HG02970 (cell line): ENCODE data around the gene SIGLEC9.
"Not testable (repeated sequence)": the region's sequence is repeated elsewhere in the genome, so short reads cannot be mapped to it uniquely, and the experiment has no call there.

Experiments
- ATAC-seq: cut with Tn5 transposase; IDR thresholded peaks from one replicate; pipeline ENCODE4 v1.9.1; 2021; ENCODE audit warnings: mild to moderate bottlenecking, moderate library complexity, moderate number of reproducible peaks; ENCODE audit not compliant: unreplicated experiment, low FRiP score

SIGLEC9 gene

DNA sequence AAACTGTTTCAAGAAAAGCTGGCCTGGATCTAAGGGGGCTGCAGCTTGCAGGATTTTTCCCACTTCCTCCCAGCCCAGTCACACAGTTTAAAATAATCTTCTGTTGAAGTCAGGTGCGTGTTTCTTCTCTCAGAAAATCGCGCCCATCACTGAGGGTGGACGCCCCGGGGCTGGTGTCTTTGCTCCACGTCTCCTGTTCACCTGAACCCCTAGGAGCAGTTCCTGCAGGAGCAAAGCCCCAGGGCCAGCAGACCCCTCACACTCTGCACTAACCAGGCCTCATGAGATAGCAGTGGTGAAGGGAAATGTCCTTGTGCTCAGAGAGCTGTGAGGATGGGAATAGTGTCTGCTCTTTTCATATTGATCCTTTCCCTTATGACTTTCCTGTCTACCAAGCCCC, 16.5 kb downstream of the SIGLEC9 start:
- no peak for ATAC-seq

DNA sequence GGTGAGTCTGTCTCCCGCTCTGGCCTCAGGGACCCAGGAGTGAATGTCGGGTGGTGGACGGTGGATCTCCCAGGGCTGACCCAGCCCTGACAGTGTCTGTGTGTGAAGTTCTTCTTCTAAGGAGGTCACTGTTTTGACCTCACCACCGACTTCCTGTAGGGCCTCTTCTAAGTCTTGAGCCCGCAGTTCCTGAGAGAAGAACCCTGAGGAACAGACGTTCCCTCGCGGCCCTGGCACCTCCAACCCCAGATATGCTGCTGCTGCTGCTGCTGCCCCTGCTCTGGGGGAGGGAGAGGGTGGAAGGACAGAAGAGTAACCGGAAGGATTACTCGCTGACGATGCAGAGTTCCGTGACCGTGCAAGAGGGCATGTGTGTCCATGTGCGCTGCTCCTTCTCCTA, 17.4 kb downstream of the SIGLEC9 start, which contains the start of gene SIGLEC7:
Gene SIGLEC7 (plus strand): TSS at position 183 of the 400 bp plus-strand sequence. CDS start 69 bp downstream, at position 252.
- ATAC-seq, result no peak

DNA sequence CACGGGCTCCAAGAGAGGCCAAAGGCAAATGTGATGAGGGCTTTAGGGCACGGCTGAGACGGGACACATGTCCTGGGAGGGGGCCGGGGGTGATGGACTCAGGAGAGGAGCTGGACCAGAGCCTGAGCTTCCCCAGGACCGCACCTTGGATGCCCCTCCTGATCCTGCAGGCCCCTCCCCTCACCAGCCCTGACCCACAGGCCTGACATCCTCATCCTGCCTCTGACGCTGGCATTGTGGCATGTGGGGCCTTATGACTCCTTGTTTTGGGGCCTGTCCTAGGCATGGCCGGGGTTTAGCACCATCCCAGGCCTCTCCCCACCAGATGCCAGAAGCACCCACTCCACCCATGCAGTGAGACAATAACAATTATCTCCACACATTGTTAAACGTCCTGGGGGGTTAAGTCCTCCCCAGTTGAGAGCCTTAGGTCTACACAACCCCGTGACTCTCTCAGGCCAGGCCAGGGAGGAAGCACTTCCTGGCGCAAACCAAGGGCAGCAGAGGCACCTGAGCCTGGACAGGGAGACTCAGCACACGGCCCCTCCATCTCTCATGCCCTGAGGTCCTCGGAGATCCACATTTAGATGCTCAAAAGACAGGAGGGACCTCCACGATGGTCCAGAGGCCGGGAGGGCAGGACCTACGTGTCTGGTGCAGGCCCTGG, 18.2 kb downstream of the SIGLEC9 start:
- ATAC-seq, result not testable (repeated sequence)

DNA sequence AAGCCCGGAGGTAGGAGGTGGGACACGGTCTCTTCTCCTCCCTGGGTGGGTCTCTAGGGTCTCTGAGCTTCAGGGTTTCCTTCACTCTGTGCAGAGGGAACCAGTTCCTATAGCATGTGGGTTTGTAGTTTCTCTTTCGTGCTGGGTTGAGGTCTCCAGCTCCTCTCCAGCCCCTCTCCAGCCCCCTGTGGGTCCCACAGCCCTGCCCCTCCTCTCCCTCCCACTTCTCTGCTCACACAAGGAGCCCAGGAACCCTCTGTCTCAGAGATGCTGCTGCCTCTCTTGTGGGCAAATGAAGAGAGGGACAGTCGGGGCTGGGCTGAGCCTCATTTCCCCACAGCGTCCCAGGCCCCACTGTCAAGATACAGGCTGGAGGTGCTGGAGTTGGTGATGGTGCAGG, 18.8 kb downstream of the SIGLEC9 start:
- ATAC-seq, result no peak

DNA sequence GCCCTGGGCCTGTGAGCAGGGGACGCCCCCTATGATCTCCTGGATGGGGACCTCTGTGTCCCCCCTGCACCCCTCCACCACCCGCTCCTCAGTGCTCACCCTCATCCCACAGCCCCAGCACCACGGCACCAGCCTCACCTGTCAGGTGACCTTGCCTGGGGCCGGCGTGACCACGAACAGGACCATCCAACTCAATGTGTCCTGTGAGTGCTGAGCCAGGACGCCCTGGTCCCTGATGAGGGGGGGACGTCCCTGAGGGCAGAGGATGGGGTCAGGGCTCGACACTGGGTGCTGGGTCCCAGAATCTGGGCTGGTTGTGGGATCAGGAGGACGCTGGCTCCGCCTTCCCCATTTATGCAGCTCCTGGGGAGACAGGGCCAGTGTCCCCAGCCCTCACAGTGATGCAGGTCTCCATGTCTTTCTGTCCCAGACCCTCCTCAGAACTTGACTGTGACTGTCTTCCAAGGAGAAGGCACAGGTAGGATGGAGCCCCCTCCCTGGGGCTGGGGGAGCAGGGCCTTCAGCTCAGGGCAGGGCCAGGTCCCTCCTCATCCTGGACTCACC, 19.9 kb downstream of the SIGLEC9 start:
- no peak for ATAC-seq

DNA sequence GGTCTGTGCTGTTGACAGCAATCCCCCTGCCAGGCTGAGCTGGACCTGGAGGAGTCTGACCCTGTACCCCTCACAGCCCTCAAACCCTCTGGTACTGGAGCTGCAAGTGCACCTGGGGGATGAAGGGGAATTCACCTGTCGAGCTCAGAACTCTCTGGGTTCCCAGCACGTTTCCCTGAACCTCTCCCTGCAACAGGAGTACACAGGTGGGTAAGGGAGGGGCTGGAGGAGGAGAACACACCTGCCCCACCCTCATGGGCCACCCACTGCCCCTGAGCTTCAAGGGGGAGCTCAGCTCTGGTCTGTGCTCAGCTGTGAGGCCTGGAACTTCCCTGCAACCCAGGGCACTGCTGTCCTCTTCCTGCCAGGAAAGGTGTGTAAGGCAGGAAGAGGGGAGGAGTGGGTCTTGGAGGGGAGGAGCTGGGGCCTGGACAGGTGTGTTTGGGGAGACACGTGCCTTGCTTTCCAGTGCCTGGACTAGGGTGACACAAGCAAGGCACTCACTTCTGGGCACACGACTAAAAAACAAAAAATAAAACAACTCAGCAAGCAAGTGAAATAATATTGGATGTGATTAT, 21.3 kb downstream of the SIGLEC9 start:
- ATAC-seq, result no peak

DNA sequence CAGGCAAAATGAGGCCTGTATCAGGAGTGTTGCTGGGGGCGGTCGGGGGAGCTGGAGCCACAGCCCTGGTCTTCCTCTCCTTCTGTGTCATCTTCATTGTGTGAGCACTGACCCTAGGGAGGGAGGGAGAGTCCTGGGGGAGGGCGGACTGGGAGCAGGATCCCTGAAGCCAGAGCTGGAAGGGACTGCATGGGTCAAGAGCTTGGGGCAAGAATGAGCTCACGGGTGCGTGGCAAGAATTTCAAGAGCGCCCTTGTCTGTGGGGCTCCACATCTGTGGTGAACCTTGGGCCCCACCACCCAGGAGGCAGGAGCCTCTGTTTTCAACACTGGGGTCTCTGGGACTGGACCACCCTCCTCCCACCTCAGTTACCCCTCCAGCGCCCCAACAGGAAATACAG, 22.0 kb downstream of the SIGLEC9 start:
- no peak for ATAC-seq

DNA sequence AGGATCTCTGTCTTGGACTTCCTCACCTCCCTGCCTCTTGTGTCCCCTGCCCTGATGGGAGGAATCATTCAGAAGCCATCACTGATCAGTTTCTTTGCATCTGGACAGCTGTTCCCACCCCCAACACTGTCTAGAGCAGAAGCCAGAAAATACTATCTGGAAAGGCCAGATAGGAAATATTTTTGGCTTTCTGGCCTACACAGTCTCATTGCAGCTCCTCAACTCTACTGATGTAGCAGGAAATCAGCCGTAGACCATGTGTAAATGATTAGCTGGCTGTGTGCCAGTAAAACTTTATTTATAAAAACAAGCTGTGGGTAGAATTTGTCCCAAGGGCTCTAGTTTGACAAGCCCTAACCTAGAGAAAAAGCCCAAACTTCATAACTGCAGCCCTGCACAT, 23.0 kb downstream of the SIGLEC9 start:
- no peak for ATAC-seq

DNA sequence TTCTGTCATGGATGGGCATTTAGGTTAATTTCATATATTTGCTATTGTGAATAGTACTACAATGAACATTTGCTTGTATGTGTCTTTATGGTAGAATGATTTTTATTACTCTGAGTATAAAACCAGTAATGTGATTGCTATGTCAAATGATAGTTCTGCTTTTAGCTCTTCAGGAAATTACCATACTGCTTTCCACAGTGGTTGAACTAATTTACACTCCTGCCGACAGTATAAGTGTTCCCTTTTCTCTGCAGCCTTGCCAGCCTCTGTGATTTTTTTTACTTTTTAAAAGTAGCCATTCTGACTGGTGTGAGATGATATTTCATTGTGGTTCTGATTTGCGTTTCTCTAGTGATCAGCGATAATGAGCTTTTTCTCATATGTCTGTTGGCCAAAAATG, 23.9 kb downstream of the SIGLEC9 start:
- ATAC-seq, result no peak

DNA sequence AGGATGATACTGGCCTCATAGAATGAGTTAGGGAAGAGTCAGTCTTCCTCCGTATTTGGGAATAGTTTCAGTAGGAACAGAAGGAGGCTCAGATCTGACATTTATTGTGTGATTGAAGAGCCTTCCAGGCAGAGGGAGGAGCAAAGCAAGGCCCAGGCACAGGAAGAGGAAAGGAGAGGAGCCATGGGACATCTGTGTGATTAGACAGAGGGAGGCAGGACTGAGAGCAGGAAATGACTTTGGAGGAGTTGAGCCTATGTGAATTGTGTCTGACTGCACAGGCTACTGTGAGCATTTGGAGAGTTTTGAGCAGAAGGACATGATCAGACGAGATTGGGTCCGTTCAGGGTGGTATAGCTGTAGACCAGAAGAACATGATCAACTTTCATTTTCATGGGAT, 25.9 kb downstream of the SIGLEC9 start:
- ATAC-seq, result no peak

DNA sequence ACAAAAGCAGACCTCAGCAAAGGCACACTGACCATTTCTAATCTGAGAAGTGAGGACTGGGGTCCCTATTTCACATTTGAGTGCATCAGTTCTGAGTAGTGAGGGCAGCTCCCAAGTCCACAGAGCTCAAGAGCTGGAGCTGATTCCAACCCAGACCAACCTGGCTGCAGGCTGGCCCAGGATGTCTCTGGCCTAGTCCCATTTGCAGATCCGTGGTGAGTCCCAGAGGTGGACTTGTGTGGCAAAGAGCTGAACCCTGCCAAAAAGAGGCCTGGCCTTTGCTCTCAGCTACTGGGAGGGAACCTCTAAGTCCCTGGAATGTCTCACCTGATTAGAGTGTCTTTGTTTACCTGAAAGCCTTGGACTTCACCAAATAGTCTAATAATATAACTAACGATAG, 32.0 kb downstream of the SIGLEC9 start:
- ATAC-seq, result no peak

DNA sequence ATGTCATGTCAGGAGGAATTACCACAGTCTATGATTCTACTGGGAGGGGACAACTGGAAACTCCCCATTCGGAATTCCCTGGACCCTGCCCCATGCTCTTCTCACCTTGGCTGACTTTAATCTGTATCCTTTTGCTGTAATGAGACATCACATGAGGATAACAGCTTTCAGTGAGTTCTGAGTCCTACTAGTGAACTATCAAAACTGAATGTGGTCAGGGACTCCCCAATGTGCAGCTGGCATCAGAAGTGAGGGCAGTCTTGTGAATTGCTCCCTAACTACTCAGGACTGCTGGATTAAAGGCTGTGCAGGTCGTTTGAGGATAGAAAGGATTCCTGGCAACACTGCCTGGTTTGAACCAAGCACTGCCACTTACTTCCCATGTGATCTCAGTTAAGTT, 32.6 kb downstream of the SIGLEC9 start:
- ATAC-seq, result no peak

DNA sequence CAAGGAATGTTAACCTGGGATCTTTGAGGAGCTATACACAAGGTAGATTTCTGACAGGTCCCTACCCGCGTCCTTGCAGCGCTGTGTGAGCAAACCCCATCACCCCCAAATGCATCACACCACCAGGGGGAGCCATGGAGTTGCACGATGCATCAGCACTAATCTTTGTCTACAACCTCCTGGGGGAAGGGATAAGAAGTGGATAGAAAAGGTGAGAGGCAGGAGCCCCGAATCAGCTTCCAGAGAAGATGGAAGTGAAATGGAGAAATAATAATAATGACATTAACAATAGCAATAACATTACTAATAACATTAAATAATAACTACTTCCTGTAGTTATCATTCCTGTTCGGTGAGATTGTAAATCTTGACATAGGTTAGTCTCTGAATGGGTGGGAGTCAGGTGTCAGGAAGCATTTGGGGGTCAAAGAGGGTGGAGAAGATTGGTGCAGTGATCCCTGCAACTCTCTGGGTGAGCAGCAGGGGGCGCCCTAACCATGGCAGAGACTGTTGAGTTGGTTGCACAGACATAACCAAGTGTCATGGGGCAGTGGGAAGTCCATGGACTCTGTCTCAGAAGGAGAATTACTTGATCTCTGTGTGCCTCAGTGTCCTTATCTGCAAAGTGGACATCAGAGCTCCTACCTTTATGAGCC, 33.9 kb downstream of the SIGLEC9 start:
- ATAC-seq, result no peak

DNA sequence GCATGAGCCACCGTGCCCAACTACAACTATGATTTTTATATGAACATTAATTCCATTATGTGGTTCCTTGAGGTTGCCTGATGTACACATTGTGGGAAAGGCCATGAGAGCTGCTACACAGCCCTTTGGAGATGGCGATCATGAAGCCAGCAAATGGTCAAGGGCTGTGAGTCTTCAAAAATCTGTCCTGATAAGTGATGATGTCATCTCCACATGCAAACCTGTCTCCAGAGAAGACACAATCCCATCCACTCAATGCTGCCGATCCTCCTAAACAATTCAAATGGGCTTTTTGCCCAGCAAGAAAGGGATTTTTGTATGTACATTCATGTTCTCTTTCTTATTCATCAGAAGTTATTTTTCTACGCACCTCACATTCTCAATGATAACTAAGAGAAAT, 35.0 kb downstream of the SIGLEC9 start:
- no peak for ATAC-seq

DNA sequence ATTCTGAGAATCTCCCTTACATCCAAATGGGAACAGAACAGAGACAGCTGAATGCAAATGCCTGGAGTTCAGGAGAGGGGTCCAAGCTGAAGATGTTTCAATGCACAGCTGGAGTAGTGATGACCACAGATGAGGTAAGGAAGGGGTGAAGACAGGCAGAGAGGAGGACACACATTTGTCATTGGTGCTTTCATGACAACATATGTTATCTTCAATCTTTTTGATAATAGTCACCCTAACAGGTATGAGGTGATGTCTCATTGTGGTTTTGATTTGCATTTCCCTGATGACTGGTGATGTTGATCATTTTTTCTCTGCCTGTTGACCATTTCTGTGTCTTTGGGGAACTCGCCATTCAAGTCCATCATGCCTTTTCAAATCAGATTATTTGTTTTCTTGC, 36.6 kb downstream of the SIGLEC9 start:
- ATAC-seq, result no peak

DNA sequence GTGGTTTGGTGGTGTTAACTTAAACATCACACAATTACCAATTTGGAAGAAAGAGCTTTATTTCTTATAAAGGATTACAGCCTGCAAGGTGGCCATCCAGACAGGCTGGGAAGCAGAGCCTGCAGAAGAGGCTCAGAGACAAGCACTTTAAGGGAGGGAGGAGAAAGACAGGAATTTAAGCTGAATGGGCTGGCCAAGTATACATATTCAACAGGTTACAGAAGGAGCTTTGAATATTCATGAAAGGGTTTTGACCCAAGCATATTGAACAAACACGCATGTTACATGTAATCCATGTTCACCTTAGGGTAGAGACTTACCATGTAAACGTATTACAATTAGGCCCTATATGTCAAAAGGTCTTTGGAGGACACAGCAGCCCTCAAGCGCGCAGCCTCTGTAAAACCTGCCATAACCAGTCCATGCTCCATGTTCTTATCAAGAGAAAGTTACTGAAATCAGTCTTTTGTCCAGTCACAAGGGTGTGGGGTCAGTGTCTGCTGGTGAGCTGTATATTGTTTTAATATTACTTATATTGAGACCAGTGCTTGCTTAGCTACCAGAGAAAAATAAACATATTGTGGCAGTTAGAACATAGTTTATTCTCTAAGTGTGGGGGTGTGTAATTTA, 37.3 kb downstream of the SIGLEC9 start:
- no peak for ATAC-seq

DNA sequence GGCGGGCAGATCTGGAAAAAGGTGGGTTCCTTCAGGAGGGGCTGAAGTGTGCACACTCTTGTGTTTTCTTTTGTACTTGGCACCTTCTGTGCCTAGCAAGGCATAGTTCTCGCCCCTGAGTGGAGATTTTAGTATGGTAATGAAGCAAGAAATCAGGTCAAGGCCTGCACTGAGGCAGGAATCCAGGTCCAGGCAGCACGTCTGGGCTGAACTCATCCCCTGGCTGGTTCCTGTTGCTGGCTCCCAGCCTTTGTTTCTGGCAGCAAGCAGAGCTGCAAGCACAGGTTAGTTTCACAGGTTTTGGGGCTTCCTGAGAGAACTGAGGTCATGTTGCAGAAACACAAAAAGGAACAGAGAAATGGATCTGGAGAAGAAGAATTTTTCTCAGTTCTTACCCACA, 38.6 kb downstream of the SIGLEC9 start:
- ATAC-seq, result no peak

DNA sequence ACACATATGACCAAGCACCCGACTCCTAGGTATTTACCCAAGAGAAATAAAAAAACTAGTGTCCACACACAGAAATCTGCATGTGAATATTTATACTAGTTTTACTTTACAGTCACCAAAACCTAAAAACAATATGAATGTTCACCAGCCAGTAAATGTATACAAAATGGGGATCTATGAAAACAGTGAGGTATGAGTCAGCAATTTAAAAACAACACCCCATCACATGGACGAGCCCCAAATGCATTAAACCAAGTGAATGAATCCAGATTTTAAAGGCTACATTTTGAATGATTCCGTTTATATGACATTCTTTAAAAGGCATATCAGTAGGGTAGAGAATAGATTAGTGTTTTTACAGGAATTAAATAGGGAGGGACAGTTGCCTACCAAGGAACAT, 39.5 kb downstream of the SIGLEC9 start:
- no peak for ATAC-seq

DNA sequence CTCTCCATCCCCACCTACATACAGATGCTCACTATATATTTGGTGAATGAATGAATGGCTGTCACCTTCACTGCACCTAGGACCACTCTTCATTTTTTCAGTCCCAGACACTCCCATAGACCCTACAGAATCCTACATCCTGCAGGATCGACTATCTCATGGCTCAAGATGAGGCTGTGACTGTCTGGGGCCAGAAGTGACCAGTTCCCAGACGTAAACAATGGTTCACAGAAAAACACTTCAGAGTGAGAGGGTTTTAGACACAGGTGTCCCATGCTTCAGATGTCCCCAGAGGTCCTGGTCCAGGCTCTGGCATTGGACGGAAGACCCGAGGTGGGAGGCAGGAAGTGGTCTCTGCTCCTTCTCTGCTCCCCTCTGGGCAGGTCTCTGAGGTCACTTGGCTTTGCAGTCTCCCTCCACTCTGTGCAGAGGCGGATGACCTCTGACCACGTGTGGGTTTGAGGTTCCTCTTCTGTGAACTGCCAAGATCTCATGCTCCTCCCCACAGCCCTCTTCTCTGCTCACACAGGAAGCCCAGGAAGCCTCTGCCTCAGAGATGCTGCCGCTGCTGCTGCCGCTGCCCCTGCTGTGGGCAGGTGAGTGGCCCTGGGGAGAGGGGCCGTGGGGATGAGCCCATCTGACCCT, 42.3 kb downstream of the SIGLEC9 start:
- no peak for ATAC-seq

DNA sequence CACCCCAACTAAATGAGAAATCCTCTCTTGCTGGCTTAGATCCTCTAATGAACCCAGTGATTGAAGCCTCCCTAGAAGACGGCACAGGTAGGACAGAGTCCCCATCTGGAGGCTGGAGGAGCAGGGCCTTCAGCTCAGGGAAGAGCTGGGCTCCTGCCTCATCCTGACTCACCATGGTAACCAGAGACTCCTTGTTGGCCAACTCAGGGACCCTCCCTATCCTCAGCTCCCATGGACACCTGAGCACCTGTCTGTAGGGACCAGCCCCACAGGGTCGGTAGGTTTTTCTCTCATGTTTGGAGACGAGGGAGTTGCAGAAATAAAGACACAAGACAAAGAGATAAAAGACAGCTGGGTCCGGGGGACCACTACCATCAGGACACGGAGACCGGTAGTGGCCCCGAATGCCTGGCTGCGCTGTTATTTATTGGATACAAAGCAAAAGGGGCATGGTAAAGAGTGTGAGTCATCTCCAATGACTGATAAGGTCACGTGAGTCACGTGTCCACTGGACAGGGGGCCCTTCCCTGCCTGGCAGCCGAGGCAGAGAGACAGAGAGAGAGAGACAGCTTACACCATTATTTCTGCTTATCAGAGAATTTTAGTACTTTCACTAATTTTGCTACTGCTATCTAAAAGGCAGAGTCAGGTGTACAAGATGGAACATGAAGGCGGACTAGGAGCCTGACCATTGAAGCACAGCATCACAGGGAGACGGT, 44.0 kb downstream of the SIGLEC9 start:
- ATAC-seq, result no peak
